HCT116 (cell line): Measurements from ENCODE around the gene LSM2. TPM values are rescaled to one million over a fixed set of nuclear protein-coding genes. Genes with fewer than 3 reads are reported as not detected.

ENCODE experiments used
- ATAC-seq: fragments of 200-7000 bp; cut with Tn5 transposase; 2 replicates; pipeline ENCODE4 v1.9.1; 2020; ENCODE audit warnings: mild to moderate bottlenecking, moderate library complexity
- BruUV-seq: library from RNA; stranded (reverse); fragments of 400-500 nt; replicated peaks from 2 replicates; lab custom pipeline; 2021; lab: Mats Ljungman, UMichigan
- CTCF ChIA-PET: fragments of 300-600 bp; sonication (Branson Sonifier 250); formaldehyde crosslinking; loops from one replicate; lab custom pipeline; 2021; ENCODE audit warnings: antibody characterized with exemption; lab: Charles Lee
- POLR2A ChIA-PET: fragments of 300-600, 350-600 bp; sonication (Branson Sonifier 250); formaldehyde crosslinking; loops from one replicate; lab custom pipeline; 2021; ENCODE audit warnings: antibody characterized with exemption; lab: Charles Lee
- RAD21 ChIA-PET, 2 experiments: fragments of 300-600 bp; sonication (Branson Sonifier 250); formaldehyde crosslinking; loops; one replicate each; lab custom pipeline; 2023; ENCODE audit warnings: low total read pairs in 2 of 2; ENCODE audit not compliant: uncharacterized antibody in 2 of 2, unreplicated experiment in 2 of 2, low non-redundant PET in 1 of 2; lab: Charles Lee
- DNase-seq: peaks from one replicate; pipeline ENCODE4 v3.0.0-alpha.2; 2010; ENCODE audit warnings: low read depth, low spot score
- H2AFZ ChIP-seq: fragments of 200-600 bp; shearing (Covaris generic), sonication (generic); 2 replicates; pipeline ENCODE4 v1.6.1; 2017; ENCODE audit warnings: low read depth, mixed run types, mixed read lengths, antibody characterized with exemption, low read length; ENCODE audit not compliant: poor library complexity, severe bottlenecking
- H3K27ac ChIP-seq: 2 replicates; pipeline ENCODE4 v1.5.1; 2012; ENCODE audit warnings: low read depth, low read length
- H3K27me3 ChIP-seq: fragments of 200-600 bp; sonication (generic); 2 replicates; pipeline ENCODE4 v1.6.1; 2016; ENCODE audit warnings: mixed run types, low read length, mixed read lengths; ENCODE audit not compliant: insufficient read depth
- H3K36me3 ChIP-seq, 2 experiments: fragments of 200-500 bp in 1 of 2; fragments of 200-600 bp in 1 of 2; sonication (Bioruptor generic) in 1 of 2; sonication (generic) in 1 of 2; 2 replicates each; pipeline versions ENCODE4 v1.5.1 to v1.6.1; 2014 to 2016; ENCODE audit warnings: low read length in 2 of 2, inconsistent platforms in 1 of 2, mixed read lengths in 1 of 2, mixed run types in 1 of 2; ENCODE audit not compliant: insufficient read depth in 2 of 2, control insufficient read depth in 1 of 2
- H3K4me1 ChIP-seq, 2 experiments: fragments of 200-600 bp in 1 of 2; sonication (generic) in 1 of 2; 2 replicates each; pipeline versions ENCODE4 v1.5.1 to v1.6.1; 2012 to 2017; ENCODE audit warnings: low read length in 2 of 2, inconsistent platforms in 1 of 2, mild to moderate bottlenecking in 1 of 2, mixed read lengths in 1 of 2, mixed run types in 1 of 2, moderate library complexity in 1 of 2; ENCODE audit not compliant: insufficient read depth in 2 of 2, control insufficient read depth in 1 of 2
- H3K4me2 ChIP-seq: fragments of 200-600 bp; sonication (generic); 2 replicates; pipeline ENCODE4 v1.6.1; 2017; ENCODE audit warnings: mixed run types, low read length, mixed read lengths
- H3K4me3 ChIP-seq, 2 experiments: fragments of 200-600 bp in 1 of 2; sonication (generic) in 1 of 2; replicated peaks in 1 of 2; 2 replicates each; pipeline ENCODE4 v1.5.1; 2011 to 2016; ENCODE audit warnings: low read length in 2 of 2, control low read depth in 1 of 2, low read depth in 1 of 2, mild to moderate bottlenecking in 1 of 2, mixed read lengths in 1 of 2, mixed run types in 1 of 2
- H3K79me2 ChIP-seq: fragments of 200-600 bp; sonication (generic); 2 replicates; pipeline ENCODE4 v1.6.1; 2017; ENCODE audit warnings: mild to moderate bottlenecking, mixed run types, low read length, moderate library complexity, mixed read lengths; ENCODE audit not compliant: insufficient read depth
- H3K9ac ChIP-seq: fragments of 200-600 bp; sonication (generic); 2 replicates; pipeline ENCODE4 v1.6.1; 2016; ENCODE audit warnings: low read length, mixed read lengths
- H3K9me2 ChIP-seq: fragments of 200-600 bp; sonication (generic), shearing (Covaris generic); 2 replicates; pipeline ENCODE4 v1.6.1; 2017; ENCODE audit warnings: mixed run types, mild to moderate bottlenecking, moderate library complexity; ENCODE audit not compliant: insufficient read depth
- H3K9me3 ChIP-seq, 2 experiments: fragments of 200-500 bp in 1 of 2; fragments of 200-600 bp in 1 of 2; sonication (Bioruptor generic) in 1 of 2; sonication (generic) in 1 of 2; 2 replicates each; pipeline ENCODE4 v1.6.1; 2014 to 2017; ENCODE audit warnings: low read length in 2 of 2, mixed read lengths in 2 of 2, inconsistent platforms in 1 of 2, low read depth in 1 of 2, mild to moderate bottlenecking in 1 of 2, mixed run types in 1 of 2, moderate library complexity in 1 of 2; ENCODE audit not compliant: control insufficient read depth in 1 of 2, insufficient read depth in 1 of 2
- H4K20me1 ChIP-seq: fragments of 200-600 bp; sonication (generic), shearing (Covaris generic); 2 replicates; pipeline ENCODE4 v1.6.1; 2017; ENCODE audit warnings: mixed run types, mild to moderate bottlenecking, moderate library complexity; ENCODE audit not compliant: insufficient read depth
- ATF3 ChIP-seq: IDR thresholded peaks from 2 replicates; pipeline ENCODE4 v1.6.1; 2012
- CBX3 ChIP-seq: IDR thresholded peaks from 2 replicates; pipeline ENCODE4 v1.6.1; 2012; ENCODE audit warnings: low read depth
- CEBPB ChIP-seq: IDR thresholded peaks from 2 replicates; pipeline ENCODE4 v1.6.1; 2012; ENCODE audit warnings: low read depth
- CTCF ChIP-seq, 3 experiments: fragments of 200-600 bp in 1 of 3; sonication (generic) in 1 of 3; IDR thresholded peaks in 2 of 3; conservative IDR thresholded peaks in 1 of 3; 2 replicates each; pipeline ENCODE4 v1.5.1; 2012 to 2017; ENCODE audit warnings: low read depth in 2 of 3, low read length in 2 of 3, antibody characterized with exemption in 1 of 3, borderline replicate concordance in 1 of 3, control low read depth in 1 of 3, mild to moderate bottlenecking in 1 of 3, mixed read lengths in 1 of 3, mixed run types in 1 of 3, moderate library complexity in 1 of 3; ENCODE audit not compliant: insufficient read depth in 1 of 3
- EGR1 ChIP-seq: IDR thresholded peaks from 2 replicates; pipeline ENCODE4 v1.6.1; 2012; ENCODE audit warnings: low read depth
- EZH2 ChIP-seq: fragments of 200-600 bp; sonication (generic); IDR thresholded peaks from 2 replicates; pipeline ENCODE4 v1.6.1; 2017; ENCODE audit warnings: antibody characterized with exemption, mixed run types
- EZH2phosphoT487 ChIP-seq: fragments of 200-600 bp; IDR thresholded peaks from 2 replicates; pipeline ENCODE4 v1.6.1; 2018; ENCODE audit warnings: antibody characterized with exemption, borderline replicate concordance
- FOSL1 ChIP-seq: IDR thresholded peaks from 2 replicates; pipeline ENCODE4 v1.6.1; 2012; ENCODE audit warnings: low read depth
- MAX ChIP-seq: IDR thresholded peaks from 2 replicates; pipeline ENCODE4 v1.6.1; 2012
- POLR2A ChIP-seq: IDR thresholded peaks from 2 replicates; pipeline ENCODE4 v1.7.0; 2011; ENCODE audit warnings: borderline replicate concordance; ENCODE audit not compliant: insufficient read depth, insufficient read length; ENCODE audit errors: extremely low read depth
- POLR2AphosphoS5 ChIP-seq: IDR thresholded peaks from 2 replicates; pipeline ENCODE4 v1.6.1; 2011; ENCODE audit warnings: mild to moderate bottlenecking, low read depth, low read length, moderate library complexity
- RAD21 ChIP-seq: IDR thresholded peaks from 2 replicates; pipeline ENCODE4 v1.6.1; 2012; ENCODE audit warnings: low read depth, mild to moderate bottlenecking
- SIN3A ChIP-seq: IDR thresholded peaks from 2 replicates; pipeline ENCODE4 v1.6.1; 2012; ENCODE audit warnings: low read depth
- TCF7L2 ChIP-seq: IDR thresholded peaks from 2 replicates; pipeline ENCODE4 v1.7.0; 2011; ENCODE audit warnings: borderline replicate concordance, inconsistent platforms; ENCODE audit not compliant: insufficient read depth, insufficient read length; ENCODE audit errors: extremely low read depth
- YY1 ChIP-seq: IDR thresholded peaks from 2 replicates; pipeline ENCODE4 v1.6.1; 2011; ENCODE audit warnings: low read length, low read depth, moderate library complexity, mild to moderate bottlenecking; ENCODE audit not compliant: insufficient replicate concordance; ENCODE audit errors: extremely low read depth
- ZBTB33 ChIP-seq: IDR thresholded peaks from 2 replicates; pipeline ENCODE4 v1.6.1; 2011; ENCODE audit warnings: mild to moderate bottlenecking, low read length, moderate library complexity; ENCODE audit not compliant: insufficient replicate concordance; ENCODE audit errors: extremely low read depth
- ZFX ChIP-seq: fragments of 450-650 bp; IDR thresholded peaks from 2 replicates; pipeline ENCODE4 v1.6.1; 2017
- ZNF274 ChIP-seq: fragments of 200-500 bp; sonication (Bioruptor generic); IDR thresholded peaks from 2 replicates; pipeline ENCODE4 v1.6.1; 2014; ENCODE audit warnings: mild to moderate bottlenecking, low read depth, low read length, inconsistent platforms
- intact Hi-C: fragments of 100-400 bp; cut with micrococcal nuclease; formaldehyde crosslinking; loops from 2 replicates; pipeline ENCODE4 v1.10.0; 2022
- total RNA-seq: library from RNA; stranded (reverse); gene quantifications from one replicate; pipeline ENCODE4 v1.2.1, GENCODE V29; 2021; ENCODE audit not compliant: unreplicated experiment
- TF ChIP-seq, protein P1 (sequence below): IDR thresholded peaks from 2 replicates; pipeline ENCODE4 v1.6.1; 2012; ENCODE audit warnings: low read depth

The LSM2 gene
- total RNA-seq, 1 experiment from 2014 or later: 89.7 TPM

- intact Hi-C loops: no loop called here
- Histone ChIP-seq H3K36me3 (peaks cover 3 to 34% of the 10 kb centered on the region in 2 experiments; a peak in 2 of 4 replicates), H3K4me1 (peaks cover 4 to 8% of the 10 kb centered on the region in 2 experiments; a peak in 3 of 4 replicates), H3K27me3 (no peaks in the 10 kb centered on the region), H3K9ac (no peak overlapping the region), H3K9me2 (no peaks in the 10 kb centered on the region), H3K4me2 (no peak overlapping the region), H3K27ac (no peak overlapping the region), H3K9me3 (no peaks in the 10 kb centered on the region), H3K4me3 (no peak overlapping the region), H2AFZ (no peak overlapping the region), H4K20me1 (no peaks in the 10 kb centered on the region), H3K79me2 (no peaks in the 10 kb centered on the region)
- ATAC-seq: no peak
- POLR2A ChIA-PET: no interaction called here
- CTCF ChIA-PET: interaction anchor here (2.1 kb wide), 1 partner anchor 11 kb away, joined by 10 read pairs; no protein-coding TSS in a partner anchor
- no TSS peak for BruUV-seq
- TF ChIP-seq CTCF (IDR thresholded peaks at IDR 0.05 in 2 of 3, conservative IDR thresholded peaks at IDR 0.05 in 1 of 3; ENCODE audit: borderline replicate concordance in 1 of 3, insufficient read depth in 1 of 3, low read depth in 2 of 3, low read length in 2 of 3) (no peak), POLR2A (no peak), POLR2AphosphoS5 (no peak), MAX (no peak), RAD21 (no peak), EZH2 (no peak), EZH2phosphoT487 (no peak), EGR1 (no peak), SIN3A (no peak), CEBPB (no peak), ATF3 (no peak), CBX3 (no peak), YY1 (no peak), ZFX (no peak), FOSL1 (no peak), ZNF274 (no peak), ZBTB33 (no peak), TCF7L2 (no peak)
- TF ChIP-seq, protein P1, sequence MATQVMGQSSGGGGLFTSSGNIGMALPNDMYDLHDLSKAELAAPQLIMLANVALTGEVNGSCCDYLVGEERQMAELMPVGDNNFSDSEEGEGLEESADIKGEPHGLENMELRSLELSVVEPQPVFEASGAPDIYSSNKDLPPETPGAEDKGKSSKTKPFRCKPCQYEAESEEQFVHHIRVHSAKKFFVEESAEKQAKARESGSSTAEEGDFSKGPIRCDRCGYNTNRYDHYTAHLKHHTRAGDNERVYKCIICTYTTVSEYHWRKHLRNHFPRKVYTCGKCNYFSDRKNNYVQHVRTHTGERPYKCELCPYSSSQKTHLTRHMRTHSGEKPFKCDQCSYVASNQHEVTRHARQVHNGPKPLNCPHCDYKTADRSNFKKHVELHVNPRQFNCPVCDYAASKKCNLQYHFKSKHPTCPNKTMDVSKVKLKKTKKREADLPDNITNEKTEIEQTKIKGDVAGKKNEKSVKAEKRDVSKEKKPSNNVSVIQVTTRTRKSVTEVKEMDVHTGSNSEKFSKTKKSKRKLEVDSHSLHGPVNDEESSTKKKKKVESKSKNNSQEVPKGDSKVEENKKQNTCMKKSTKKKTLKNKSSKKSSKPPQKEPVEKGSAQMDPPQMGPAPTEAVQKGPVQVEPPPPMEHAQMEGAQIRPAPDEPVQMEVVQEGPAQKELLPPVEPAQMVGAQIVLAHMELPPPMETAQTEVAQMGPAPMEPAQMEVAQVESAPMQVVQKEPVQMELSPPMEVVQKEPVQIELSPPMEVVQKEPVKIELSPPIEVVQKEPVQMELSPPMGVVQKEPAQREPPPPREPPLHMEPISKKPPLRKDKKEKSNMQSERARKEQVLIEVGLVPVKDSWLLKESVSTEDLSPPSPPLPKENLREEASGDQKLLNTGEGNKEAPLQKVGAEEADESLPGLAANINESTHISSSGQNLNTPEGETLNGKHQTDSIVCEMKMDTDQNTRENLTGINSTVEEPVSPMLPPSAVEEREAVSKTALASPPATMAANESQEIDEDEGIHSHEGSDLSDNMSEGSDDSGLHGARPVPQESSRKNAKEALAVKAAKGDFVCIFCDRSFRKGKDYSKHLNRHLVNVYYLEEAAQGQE: no peak
- no peak for DNase-seq
- RAD21 ChIA-PET: no interaction called here
These were observed 48.5 kb downstream of the LSM2 start for GRCh38 chr6:31758281-31758680.
